Measurements from ENCODE around the gene NFATC1.
A peak's percentile ranks its signal among the peaks of the same experiment; 100 is the strongest.

Gene NFATC1

DNA sequence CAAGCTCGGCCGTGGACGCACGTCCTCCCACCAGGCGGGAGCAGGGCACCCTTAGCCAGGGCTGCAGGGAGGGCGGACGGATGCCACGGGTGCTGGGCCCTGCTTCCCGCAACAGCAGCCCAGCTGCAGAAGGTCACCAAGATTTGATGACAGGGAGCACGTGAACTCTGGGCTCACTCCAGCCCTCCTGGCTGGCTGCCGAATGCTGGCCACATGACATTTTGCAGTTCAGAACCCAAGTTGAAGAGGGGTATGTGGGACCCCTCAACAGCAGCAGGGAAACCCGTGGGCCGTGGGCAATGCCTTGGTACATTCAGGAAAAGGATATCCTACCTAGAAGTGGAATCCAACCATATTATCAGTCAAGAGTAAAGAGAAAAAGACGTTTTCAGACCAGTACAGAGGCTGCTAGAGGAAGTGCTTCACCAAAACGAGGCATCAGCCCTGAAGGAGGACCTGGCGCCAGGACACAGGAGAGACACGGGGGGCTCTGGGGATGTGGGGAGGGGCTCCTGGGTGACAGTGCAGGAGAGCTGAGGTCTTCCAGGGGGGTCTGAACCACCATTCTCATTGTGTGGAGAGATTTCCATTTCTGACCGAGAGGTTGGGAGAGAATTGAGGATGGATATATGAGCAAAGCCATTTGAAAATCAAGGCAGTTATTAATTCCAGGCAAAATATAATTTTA lies 176.5 kb downstream of the NFATC1 start:
- no peak for DNase-seq (ENCODE audit: low read depth in 2 of 2)

DNA sequence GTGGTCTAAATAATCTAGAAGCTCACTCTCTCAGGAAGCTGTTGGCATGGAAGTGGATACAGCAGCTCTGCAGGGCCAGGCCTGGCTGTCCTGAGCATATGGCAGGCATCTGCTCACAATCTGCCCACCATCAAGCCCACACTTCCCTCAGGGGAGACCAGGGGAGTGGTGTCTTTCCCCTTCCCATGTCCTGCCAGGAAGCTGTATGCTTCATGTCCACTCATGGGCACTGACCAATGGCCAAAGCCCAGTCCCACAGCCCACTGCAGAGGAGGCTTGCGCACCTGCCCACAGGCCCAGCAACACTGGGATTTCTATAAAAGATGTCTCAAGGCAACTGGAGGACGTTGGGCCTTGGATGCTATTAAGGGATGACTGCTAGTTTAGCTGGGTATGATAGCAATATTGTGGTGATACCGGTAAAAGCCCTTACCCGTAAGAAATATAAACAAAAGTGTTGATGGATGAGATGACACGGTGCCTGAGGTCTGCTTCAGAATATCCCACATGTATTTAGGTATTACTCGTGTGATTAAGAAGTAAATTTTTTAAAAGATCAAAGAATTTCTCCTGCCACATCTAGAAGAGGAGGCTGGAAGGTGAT lies 177.2 kb downstream of the NFATC1 start:
- DNase-seq (ENCODE audit: low read depth in 2 of 2), result no peak

DNA sequence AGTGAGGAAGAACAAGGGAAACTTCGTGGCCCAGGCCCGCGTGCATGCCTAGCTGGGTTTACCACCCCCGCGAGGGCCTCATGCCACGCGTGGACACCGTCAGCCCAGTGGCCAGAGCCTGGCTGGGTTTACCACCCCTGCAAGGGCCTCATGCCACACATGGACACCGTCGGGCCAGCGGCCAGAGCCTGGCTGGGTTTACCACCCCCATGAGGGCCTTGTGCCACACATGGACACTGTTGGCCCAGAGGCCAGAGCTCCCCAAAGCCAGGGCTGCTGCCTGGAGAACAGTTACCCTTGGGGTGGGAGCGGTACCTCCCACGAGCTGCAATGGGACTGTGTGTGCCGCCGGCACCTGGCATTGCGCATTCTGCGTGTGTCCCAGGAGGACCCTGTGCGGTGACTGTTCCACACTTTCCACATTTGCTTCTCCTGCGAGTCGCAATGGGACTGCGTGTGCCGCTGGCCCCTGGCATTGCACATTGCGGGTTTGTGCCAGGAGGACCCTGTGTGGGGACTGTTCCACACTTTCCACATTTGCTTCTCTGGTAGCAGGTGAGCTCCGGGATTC lies 178.3 kb downstream of the NFATC1 start:
- DNase-seq (ENCODE audit: low read depth in 2 of 2), result no peak

DNA sequence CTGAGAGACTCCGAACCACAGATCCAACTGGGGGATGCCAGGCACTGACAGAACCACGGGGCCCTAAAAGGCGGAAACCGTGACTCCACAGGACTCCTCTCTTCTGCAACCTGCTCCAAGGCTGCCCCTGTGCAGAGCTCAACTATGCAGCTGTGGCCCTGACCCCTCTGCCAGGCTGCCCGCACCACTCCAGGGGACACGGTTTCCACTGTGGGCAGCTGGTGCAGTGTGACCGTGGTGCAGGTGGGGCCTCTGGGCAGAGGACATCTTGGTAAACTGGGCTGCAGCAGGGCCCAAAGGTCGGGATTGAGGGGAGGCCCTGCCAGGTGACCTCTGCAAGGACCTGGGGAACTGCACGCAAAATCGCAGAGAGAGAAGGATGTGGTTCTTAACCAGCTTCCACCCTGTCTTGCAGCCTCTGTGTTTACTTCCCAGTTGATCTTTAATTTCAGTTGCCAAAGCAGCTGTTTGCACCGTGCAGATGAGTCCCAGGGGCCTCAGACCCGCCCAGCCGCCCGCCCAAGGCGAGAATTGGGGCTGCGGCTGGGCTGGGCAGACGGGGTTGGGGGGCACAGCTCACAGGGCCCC lies 179.3 kb downstream of the NFATC1 start:
- no peak for DNase-seq (ENCODE audit: low read depth in 2 of 2)

DNA sequence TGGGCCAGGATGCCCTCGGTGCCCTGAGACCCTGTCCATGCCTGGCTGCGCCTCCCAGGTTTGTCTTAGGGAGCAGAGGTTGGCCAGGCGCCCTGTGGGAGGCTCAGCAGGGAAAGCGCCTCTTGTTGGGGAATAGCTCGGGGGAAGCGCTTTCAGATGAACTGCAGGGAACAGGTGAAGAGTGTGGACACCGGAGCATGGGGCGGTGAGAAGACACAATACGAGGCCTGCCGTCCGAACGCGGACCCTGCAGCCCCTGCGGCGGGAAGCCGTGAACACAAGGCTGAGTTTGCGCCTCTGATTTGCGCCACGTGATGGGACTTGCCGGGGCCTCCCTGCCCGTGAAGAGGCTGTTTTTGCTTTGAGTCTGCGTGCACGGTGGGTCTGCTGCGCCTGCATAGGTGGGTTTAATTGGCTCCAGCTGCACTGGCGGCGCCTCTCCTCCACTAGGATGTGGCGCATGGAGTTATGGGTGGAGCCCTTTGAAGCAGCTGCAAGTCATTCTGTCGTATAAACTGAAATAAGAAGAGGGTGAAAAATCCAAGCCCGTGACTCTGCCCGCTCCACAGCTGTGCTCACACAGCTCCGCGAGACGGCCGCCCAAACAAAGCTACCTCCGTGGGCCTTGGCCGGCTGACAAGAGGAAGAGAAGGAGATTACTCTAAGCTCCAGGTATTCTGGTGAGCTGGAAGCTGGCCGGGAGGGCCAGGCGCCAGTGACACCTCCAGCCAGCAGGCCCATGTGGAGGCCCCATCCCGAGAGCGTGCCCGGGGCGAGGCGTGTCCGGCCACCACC lies 180.4 kb downstream of the NFATC1 start:
- DNase-seq (ENCODE audit: low read depth in 2 of 2), result peak in 1 of 2 experiments; percentile 43

DNA sequence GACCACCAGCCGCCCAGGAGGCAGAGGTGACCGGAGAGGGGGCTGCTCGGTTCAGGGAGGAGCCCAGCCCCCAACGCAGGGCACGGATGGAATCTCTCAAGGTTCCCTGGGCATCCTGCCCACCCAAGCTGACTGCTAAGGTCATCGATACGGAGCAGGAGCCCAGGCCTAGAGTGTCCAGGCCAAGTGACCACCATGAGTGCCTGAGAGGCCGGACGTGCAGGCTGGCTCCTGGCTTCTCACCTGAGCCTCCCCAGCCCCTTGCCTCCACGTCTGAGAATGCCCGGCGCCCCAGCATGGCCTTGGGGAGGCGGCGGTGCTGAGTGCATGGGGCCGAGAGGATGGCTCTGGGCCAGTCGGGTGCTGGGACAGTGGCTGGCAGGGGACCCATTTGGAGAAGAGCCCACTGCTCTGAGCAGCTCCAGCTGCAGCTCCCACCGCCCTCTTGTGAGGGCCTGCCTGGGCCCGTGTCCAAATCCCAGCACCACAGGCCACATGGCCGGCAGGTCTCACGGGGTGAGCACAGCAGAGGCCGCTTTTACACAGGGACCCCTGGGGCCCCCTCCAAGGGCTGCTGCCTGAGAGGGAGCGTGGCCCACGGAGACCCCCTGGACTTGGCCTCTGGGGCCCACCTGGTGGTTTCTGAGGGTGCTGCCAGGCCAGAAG lies 181.1 kb downstream of the NFATC1 start:
- no peak for DNase-seq (ENCODE audit: low read depth in 2 of 2)

DNA sequence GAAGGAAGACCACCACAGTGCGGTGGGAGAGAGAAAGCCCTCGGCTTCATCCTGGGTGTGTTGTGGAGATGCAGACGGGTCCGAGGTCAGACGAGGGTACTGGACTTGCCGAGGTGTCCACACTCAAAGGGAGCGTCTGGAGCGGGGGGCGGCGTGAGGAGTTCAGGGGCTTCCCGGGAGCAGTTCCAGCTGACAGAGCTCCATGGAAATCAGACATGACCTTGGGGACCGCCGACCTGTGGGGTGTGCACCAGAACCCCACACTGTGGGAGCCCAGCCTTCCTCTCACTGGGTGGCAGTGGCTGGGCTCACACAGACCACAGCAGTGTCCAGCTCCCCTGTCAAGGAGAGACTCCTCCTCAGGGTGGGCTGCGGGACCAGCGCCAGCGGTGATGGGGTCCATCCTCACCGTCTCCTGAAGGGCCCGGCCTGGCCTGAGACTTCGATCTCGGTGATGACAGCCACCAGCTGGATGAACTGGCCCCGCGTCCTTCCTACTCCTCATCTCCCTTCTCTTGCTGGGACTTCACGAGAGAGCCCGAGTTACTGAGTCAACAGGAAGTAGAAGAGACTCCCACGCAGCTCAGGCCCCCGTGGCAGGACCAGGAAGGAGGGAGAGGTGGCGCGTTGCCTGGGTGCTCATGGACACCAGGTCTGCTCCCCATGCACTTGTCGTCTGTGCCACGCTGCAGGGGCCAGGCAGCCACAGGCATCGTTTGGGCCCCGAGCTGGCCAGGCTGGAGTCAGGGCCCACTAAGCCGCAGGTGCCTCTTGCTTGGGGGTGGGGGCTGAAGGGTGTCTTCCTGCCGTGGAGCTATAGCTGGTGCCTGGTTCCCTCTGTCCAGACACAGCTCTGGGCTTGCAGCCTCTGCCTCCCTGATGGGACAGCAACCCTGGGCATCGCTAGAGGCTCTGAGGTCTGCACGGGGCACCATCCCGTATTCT lies 182.0 kb downstream of the NFATC1 start:
- no peak for DNase-seq (ENCODE audit: low read depth in 2 of 2)

DNA sequence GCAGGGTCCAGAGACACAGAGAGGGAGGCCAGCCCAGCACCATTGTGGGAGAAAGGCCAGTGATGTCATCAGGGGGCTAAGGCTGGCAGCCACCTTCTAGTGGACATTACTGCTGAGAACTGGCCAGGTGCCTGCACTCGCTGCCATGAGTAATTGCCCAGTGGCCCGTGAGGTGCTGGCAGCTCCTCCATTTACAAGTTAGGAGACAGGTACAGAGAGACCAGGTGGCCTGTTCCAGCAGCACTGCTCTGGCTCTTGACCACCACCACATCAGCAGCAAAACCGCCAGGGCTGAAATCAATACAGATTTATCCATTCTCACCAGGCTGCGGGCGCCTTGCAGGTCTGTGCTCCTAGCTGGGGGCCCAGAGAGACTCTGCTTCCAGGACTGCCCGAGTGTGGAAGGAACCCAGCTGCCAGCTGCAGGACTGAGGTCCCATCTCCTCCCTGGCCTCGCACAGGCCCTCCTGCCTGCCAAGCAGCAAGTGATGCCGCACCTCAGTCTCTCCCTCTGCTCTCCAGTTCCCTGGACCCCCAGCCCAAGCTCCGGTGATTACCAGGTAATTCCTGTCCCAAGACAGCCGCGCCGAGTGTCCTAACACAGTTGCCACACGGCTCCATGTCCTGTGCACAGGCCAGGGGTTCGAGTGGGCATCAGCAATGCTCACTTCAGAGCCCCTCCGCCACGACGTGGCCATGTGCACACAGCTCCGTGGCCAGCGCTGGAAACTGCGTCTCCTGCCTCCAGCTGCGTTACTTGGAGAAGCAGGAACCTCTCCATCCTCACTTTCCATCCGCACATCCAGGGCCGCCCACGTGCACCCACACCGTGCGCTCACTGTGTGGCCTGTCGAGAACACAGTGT lies 182.9 kb downstream of the NFATC1 start:
- no peak for DNase-seq (ENCODE audit: low read depth in 2 of 2)

Data from fibroblast of skin of left biceps (primary cell).